ENCODE results near the gene FAM221B. TPM values are rescaled to one million over a fixed set of nuclear protein-coding genes. Genes with fewer than 3 reads are reported as not detected.

FAM221B gene
- total RNA-seq, 1 donor from 2014 or later = 0.32 TPM

GRCh38 chr9:35856206-35856605 is 27.7 kb upstream of the FAM221B start:
- no peak for ATAC-seq
- no peaks in the 10 kb centered on the region for H3K9me3 ChIP-seq
- DNase-seq = no peak
- H3K27ac ChIP-seq = no peak overlapping the region
- no peak for TF ChIP-seq CTCF (IDR thresholded peaks at IDR 0.05)
- H3K27me3 ChIP-seq (ENCODE audit: low read depth) = no peaks in the 10 kb centered on the region
- peaks cover 4% of the 10 kb centered on the region for H3K36me3 ChIP-seq
- H3K4me3 ChIP-seq = no peak overlapping the region
- intact Hi-C loops (cut with DNase I) = no loop called here
- H3K4me1 ChIP-seq = no peaks in the 10 kb centered on the region

- ATAC-seq = no peak
- DNase-seq = no peak
- H3K4me3 ChIP-seq = no peak overlapping the region
- H3K36me3 ChIP-seq = peaks cover 4% of the 10 kb centered on the region
- no peaks in the 10 kb centered on the region for H3K27me3 ChIP-seq (ENCODE audit: low read depth)
- no peaks in the 10 kb centered on the region for H3K4me1 ChIP-seq
- intact Hi-C loops (cut with DNase I) = no loop called here
- no peaks in the 10 kb centered on the region for H3K9me3 ChIP-seq
- no peak for TF ChIP-seq CTCF (IDR thresholded peaks at IDR 0.05)
- no peak overlapping the region for H3K27ac ChIP-seq
Measured at GRCh38 chr9:35854091-35854762, 25.7 kb upstream of the FAM221B start.

DNA sequence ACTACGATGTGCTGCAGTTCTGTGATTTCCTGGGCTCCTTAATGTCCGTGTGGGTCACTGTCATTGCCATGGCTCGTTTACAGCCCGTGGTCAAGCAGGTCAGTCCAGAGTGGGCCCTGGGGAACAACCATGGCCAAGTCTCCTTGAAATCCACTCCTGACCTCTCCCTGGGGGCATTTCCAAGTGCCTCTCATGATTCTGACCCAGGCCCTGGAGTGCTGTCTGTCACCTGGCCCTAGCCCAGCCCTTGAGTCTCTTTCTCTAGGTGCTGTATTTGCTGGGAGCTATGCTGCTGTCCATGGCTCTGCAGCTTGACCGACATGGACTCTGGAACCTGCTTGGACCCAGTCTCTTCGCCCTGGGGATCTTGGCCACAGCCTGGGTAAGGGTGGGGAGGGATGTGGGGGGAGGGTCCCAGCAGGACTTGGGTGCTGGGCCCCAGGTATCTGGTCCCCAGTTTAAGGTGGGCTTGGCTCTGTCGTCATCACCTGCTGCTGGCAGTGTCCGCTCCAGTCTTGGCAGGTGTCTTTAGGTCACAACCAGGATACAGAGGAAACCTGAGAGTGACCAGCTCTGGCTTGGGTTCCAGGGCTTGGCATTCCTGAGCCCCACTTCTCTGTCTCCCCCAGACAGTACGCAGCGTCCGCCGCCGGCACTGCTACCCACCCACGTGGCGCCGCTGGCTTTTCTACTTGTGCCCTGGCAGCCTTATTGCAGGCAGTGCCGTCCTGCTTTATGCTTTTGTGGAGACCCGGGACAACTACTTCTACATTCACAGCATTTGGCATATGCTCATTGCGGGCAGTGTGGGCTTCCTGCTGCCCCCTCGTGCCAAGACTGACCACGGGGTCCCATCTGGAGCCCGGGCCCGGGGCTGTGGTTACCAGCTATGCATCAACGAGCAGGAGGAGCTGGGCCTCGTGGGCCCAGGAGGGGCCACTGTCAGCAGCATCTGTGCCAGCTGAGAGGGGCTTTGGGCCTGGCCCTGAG is 24.6 kb upstream of the FAM221B start:
- no peak overlapping the region for H3K27ac ChIP-seq
- no peak for TF ChIP-seq CTCF (IDR thresholded peaks at IDR 0.05)
- intact Hi-C loops (cut with DNase I) = no loop called here
- ATAC-seq = no peak
- H3K4me3 ChIP-seq = no peak overlapping the region
- H3K27me3 ChIP-seq (ENCODE audit: low read depth) = no peaks in the 10 kb centered on the region
- H3K4me1 ChIP-seq = no peaks in the 10 kb centered on the region
- H3K9me3 ChIP-seq = no peaks in the 10 kb centered on the region
- peaks cover 4% of the 10 kb centered on the region for H3K36me3 ChIP-seq
- no peak for DNase-seq

GRCh38 chr9:35852267-35852815 is 23.8 kb upstream of the FAM221B start:
- Histone ChIP-seq H3K27ac (no peak overlapping the region), H3K36me3 (peaks cover 4% of the 10 kb centered on the region), H3K9me3 (no peaks in the 10 kb centered on the region), H3K27me3 (ENCODE audit: low read depth) (no peaks in the 10 kb centered on the region), H3K4me1 (peaks cover 4% of the 10 kb centered on the region), H3K4me3 (no peak overlapping the region)
- no peak for TF ChIP-seq CTCF (IDR thresholded peaks at IDR 0.05)
- DNase-seq (no peak), ATAC-seq (no peak)
- intact Hi-C loops (cut with DNase I) = no loop called here

- Histone ChIP-seq H3K4me1 (peaks cover 28% of the 10 kb centered on the region), H3K9me3 (no peaks in the 10 kb centered on the region), H3K4me3 (no peak overlapping the region), H3K36me3 (no peaks in the 10 kb centered on the region), H3K27me3 (ENCODE audit: low read depth) (no peaks in the 10 kb centered on the region), H3K27ac (no peak overlapping the region)
- intact Hi-C loops (cut with DNase I) = no loop called here
- DNase-seq = no peak
- no peak for TF ChIP-seq CTCF (IDR thresholded peaks at IDR 0.05)
- ATAC-seq = no peak
Measured at GRCh38 chr9:35847792-35848572, 19.4 kb upstream of the FAM221B start.
